ENCODE results near the gene VSIR. TPM values are rescaled to one million over a fixed set of nuclear protein-coding genes. Genes with fewer than 3 reads are reported as not detected.

Gene VSIR
- total and polyA plus RNA-seq, 9 of the 15 experiments (the other 6 are each of a cell fraction or from before 2014, with no cell fraction given), result 0.14 to 20.5 (median 9.3) TPM

DNA sequence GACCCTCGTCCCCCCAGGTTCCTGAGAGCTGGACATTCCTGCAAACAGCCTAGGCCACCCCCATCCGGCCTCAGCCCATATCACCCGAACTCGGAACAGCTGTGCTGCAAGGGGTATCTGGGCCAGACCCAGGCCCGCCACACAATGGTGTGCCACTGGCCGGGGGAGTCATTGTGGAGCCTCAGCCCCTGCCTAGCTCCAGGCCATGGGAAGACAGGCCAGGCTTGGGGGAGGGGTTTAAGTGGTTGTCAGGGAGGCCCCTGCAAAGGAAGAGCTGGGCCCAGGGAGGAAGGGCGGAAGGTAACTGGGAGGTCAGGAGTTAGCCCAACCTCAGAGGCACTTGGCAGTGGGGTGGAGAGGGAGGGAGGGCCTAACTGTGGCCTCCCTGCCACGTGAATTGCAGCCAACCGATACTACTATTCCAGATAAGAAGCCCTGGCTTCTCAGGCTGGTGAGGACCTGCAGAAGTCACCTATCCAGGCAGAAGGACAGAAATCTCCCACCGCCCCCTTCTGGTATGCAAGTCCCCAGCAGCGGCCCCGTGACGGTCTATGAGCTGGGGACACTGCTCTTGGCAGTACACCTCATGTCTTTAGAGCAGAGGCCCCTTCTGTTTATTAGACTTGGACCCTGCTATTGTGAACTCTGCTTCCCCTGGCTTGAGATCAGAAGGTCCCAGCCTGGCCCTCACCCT, 26.8 kb downstream of the VSIR start (continued):
- TF ChIP-seq, protein P1, sequence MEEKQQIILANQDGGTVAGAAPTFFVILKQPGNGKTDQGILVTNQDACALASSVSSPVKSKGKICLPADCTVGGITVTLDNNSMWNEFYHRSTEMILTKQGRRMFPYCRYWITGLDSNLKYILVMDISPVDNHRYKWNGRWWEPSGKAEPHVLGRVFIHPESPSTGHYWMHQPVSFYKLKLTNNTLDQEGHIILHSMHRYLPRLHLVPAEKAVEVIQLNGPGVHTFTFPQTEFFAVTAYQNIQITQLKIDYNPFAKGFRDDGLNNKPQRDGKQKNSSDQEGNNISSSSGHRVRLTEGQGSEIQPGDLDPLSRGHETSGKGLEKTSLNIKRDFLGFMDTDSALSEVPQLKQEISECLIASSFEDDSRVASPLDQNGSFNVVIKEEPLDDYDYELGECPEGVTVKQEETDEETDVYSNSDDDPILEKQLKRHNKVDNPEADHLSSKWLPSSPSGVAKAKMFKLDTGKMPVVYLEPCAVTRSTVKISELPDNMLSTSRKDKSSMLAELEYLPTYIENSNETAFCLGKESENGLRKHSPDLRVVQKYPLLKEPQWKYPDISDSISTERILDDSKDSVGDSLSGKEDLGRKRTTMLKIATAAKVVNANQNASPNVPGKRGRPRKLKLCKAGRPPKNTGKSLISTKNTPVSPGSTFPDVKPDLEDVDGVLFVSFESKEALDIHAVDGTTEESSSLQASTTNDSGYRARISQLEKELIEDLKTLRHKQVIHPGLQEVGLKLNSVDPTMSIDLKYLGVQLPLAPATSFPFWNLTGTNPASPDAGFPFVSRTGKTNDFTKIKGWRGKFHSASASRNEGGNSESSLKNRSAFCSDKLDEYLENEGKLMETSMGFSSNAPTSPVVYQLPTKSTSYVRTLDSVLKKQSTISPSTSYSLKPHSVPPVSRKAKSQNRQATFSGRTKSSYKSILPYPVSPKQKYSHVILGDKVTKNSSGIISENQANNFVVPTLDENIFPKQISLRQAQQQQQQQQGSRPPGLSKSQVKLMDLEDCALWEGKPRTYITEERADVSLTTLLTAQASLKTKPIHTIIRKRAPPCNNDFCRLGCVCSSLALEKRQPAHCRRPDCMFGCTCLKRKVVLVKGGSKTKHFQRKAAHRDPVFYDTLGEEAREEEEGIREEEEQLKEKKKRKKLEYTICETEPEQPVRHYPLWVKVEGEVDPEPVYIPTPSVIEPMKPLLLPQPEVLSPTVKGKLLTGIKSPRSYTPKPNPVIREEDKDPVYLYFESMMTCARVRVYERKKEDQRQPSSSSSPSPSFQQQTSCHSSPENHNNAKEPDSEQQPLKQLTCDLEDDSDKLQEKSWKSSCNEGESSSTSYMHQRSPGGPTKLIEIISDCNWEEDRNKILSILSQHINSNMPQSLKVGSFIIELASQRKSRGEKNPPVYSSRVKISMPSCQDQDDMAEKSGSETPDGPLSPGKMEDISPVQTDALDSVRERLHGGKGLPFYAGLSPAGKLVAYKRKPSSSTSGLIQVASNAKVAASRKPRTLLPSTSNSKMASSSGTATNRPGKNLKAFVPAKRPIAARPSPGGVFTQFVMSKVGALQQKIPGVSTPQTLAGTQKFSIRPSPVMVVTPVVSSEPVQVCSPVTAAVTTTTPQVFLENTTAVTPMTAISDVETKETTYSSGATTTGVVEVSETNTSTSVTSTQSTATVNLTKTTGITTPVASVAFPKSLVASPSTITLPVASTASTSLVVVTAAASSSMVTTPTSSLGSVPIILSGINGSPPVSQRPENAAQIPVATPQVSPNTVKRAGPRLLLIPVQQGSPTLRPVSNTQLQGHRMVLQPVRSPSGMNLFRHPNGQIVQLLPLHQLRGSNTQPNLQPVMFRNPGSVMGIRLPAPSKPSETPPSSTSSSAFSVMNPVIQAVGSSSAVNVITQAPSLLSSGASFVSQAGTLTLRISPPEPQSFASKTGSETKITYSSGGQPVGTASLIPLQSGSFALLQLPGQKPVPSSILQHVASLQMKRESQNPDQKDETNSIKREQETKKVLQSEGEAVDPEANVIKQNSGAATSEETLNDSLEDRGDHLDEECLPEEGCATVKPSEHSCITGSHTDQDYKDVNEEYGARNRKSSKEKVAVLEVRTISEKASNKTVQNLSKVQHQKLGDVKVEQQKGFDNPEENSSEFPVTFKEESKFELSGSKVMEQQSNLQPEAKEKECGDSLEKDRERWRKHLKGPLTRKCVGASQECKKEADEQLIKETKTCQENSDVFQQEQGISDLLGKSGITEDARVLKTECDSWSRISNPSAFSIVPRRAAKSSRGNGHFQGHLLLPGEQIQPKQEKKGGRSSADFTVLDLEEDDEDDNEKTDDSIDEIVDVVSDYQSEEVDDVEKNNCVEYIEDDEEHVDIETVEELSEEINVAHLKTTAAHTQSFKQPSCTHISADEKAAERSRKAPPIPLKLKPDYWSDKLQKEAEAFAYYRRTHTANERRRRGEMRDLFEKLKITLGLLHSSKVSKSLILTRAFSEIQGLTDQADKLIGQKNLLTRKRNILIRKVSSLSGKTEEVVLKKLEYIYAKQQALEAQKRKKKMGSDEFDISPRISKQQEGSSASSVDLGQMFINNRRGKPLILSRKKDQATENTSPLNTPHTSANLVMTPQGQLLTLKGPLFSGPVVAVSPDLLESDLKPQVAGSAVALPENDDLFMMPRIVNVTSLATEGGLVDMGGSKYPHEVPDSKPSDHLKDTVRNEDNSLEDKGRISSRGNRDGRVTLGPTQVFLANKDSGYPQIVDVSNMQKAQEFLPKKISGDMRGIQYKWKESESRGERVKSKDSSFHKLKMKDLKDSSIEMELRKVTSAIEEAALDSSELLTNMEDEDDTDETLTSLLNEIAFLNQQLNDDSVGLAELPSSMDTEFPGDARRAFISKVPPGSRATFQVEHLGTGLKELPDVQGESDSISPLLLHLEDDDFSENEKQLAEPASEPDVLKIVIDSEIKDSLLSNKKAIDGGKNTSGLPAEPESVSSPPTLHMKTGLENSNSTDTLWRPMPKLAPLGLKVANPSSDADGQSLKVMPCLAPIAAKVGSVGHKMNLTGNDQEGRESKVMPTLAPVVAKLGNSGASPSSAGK (IDR thresholded peaks at IDR 0.05), result peak; percentile 82
- peak; percentile 92 for TF ChIP-seq ZNF589 (CRISPR knock-in tag; IDR thresholded peaks at IDR 0.05; ENCODE audit: low read depth)
- peak; percentile 46; the same call in 1 of the 2 replicates for TF ChIP-seq SMARCE1 (IDR thresholded peaks at IDR 0.05)
- TF ChIP-seq CBX1 (IDR thresholded peaks at IDR 0.05; ENCODE audit: low read depth), result 0 out of 2 replicates have a peak, but pooled peaks have one; percentile 51
- TF ChIP-seq BHLHE40 (IDR thresholded peaks at IDR 0.05; ENCODE audit: low read length), result peak; percentile 97
- TF ChIP-seq ZC3H4 (CRISPR knock-in tag; IDR thresholded peaks at IDR 0.05; ENCODE audit: borderline replicate concordance), result no peak
- TF ChIP-seq NFATC3 (IDR thresholded peaks at IDR 0.05), result no peak
- peak; percentile 46; the same call in 1 of the 2 replicates for TF ChIP-seq HDAC2 (IDR thresholded peaks at IDR 0.05)
- TF ChIP-seq RBM34 (IDR thresholded peaks at IDR 0.05; ENCODE audit: borderline replicate concordance, insufficient read depth, low read length), result no peak
- TF ChIP-seq, protein P2, sequence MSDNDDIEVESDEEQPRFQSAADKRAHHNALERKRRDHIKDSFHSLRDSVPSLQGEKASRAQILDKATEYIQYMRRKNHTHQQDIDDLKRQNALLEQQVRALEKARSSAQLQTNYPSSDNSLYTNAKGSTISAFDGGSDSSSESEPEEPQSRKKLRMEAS (CRISPR knock-in tag; IDR thresholded peaks at IDR 0.05), result peak; percentile 84
- peak; percentile 57; the same call in 1 of the 2 replicates for TF ChIP-seq NR2C1 (IDR thresholded peaks at IDR 0.05)
- TF ChIP-seq NR2C1 (tag; IDR thresholded peaks at IDR 0.05), result peak; percentile 73
- TF ChIP-seq TOE1 (IDR thresholded peaks at IDR 0.05; ENCODE audit: borderline replicate concordance), result peak; percentile 49; the same call in 1 of the 2 replicates
- TF ChIP-seq TOE1 (CRISPR knock-in tag; IDR thresholded peaks at IDR 0.05; ENCODE audit: borderline replicate concordance, low read depth), result no peak
- no peak for TF ChIP-seq NR3C1 (CRISPR knock-in tag; IDR thresholded peaks at IDR 0.05)
- 0 out of 2 replicates have a peak, but pooled peaks have one; percentile 11 for TF ChIP-seq FOXK1 (CRISPR knock-in tag; IDR thresholded peaks at IDR 0.05; ENCODE audit: borderline replicate concordance)
- no peak for TF ChIP-seq SLC30A9 (CRISPR knock-in tag; IDR thresholded peaks at IDR 0.05)
- TF ChIP-seq PHF20 (IDR thresholded peaks at IDR 0.05; ENCODE audit: partially characterized antibody), result no peak
